ENCODE measurements around the gene DRD2. TPM values are rescaled to one million over a fixed set of nuclear protein-coding genes. Genes with fewer than 3 reads are reported as not detected.

The DRD2 gene
- total RNA-seq, 3 donors from 2014 or later, result not detected

- ATAC-seq, result no peak
- Mint-ChIP-seq H3K36me3 (ENCODE audit: insufficient read depth) (no peaks in the 10 kb centered on the region), H3K4me3 (no peak overlapping the region)
Observed at GRCh38 chr11:113409526-113409925, 65.7 kb downstream of the DRD2 start.

GRCh38 chr11:113408887-113409286, 66.3 kb downstream of the DRD2 start:
- DNase-seq (no peak), ATAC-seq (no peak)
- H3K36me3 Mint-ChIP-seq (ENCODE audit: insufficient read depth), result no peaks in the 10 kb centered on the region
- H3K4me3 Mint-ChIP-seq, result no peak overlapping the region
- H3K4me1 Mint-ChIP-seq (ENCODE audit: low read depth), result no peaks in the 10 kb centered on the region
- H3K9me3 Mint-ChIP-seq, result no peaks in the 10 kb centered on the region
- no peaks in the 10 kb centered on the region for H3K27me3 Mint-ChIP-seq (ENCODE audit: low read depth)

More at GRCh38 chr11:113409526-113409925, 65.7 kb downstream of the DRD2 start:
- Mint-ChIP-seq H3K9me3 (no peaks in the 10 kb centered on the region), H3K27me3 (ENCODE audit: low read depth) (no peaks in the 10 kb centered on the region), H3K4me1 (ENCODE audit: low read depth) (no peaks in the 10 kb centered on the region)
- DNase-seq, result no peak

GRCh38 chr11:113408206-113408605, 67.0 kb downstream of the DRD2 start:
- no peak overlapping the region for H3K4me3 Mint-ChIP-seq
- H3K4me1 Mint-ChIP-seq (ENCODE audit: low read depth), result no peaks in the 10 kb centered on the region
- ATAC-seq (no peak), DNase-seq (no peak)
- H3K9me3 Mint-ChIP-seq, result no peaks in the 10 kb centered on the region
- H3K27me3 Mint-ChIP-seq (ENCODE audit: low read depth), result no peaks in the 10 kb centered on the region
- no peaks in the 10 kb centered on the region for H3K36me3 Mint-ChIP-seq (ENCODE audit: insufficient read depth)

GRCh38 chr11:113407163-113407562, 68.0 kb downstream of the DRD2 start:
- Mint-ChIP-seq H3K9me3 (no peaks in the 10 kb centered on the region), H3K27me3 (ENCODE audit: low read depth) (no peaks in the 10 kb centered on the region), H3K36me3 (ENCODE audit: insufficient read depth) (no peaks in the 10 kb centered on the region), H3K4me1 (ENCODE audit: low read depth) (no peaks in the 10 kb centered on the region), H3K4me3 (no peak overlapping the region)
- ATAC-seq (no peak), DNase-seq (no peak)

GRCh38 chr11:113405724-113406478, 69.3 kb downstream of the DRD2 start:
- Mint-ChIP-seq H3K4me1 (ENCODE audit: low read depth) (no peaks in the 10 kb centered on the region), H3K9me3 (no peaks in the 10 kb centered on the region), H3K27me3 (ENCODE audit: low read depth) (no peaks in the 10 kb centered on the region), H3K4me3 (no peak overlapping the region), H3K36me3 (ENCODE audit: insufficient read depth) (no peaks in the 10 kb centered on the region)
- DNase-seq (no peak), ATAC-seq (no peak)

- DNase-seq (no peak), ATAC-seq (no peak)
- H3K9me3 Mint-ChIP-seq, result no peaks in the 10 kb centered on the region
- H3K36me3 Mint-ChIP-seq (ENCODE audit: insufficient read depth), result no peaks in the 10 kb centered on the region
- no peak overlapping the region for H3K4me3 Mint-ChIP-seq
- H3K4me1 Mint-ChIP-seq (ENCODE audit: low read depth), result no peaks in the 10 kb centered on the region
- no peaks in the 10 kb centered on the region for H3K27me3 Mint-ChIP-seq (ENCODE audit: low read depth)
Observed at GRCh38 chr11:113404859-113405430, 70.3 kb downstream of the DRD2 start.

- no peaks in the 10 kb centered on the region for H3K27me3 Mint-ChIP-seq (ENCODE audit: low read depth)
- no peaks in the 10 kb centered on the region for H3K4me1 Mint-ChIP-seq (ENCODE audit: low read depth)
- ATAC-seq (no peak), DNase-seq (no peak)
- no peaks in the 10 kb centered on the region for H3K36me3 Mint-ChIP-seq (ENCODE audit: insufficient read depth)
- H3K9me3 Mint-ChIP-seq, result no peaks in the 10 kb centered on the region
- no peak overlapping the region for H3K4me3 Mint-ChIP-seq
Observed at GRCh38 chr11:113401718-113402117, 73.5 kb downstream of the DRD2 start.

GRCh38 chr11:113400631-113401230, 74.5 kb downstream of the DRD2 start:
- Mint-ChIP-seq H3K9me3 (no peaks in the 10 kb centered on the region), H3K36me3 (ENCODE audit: insufficient read depth) (no peaks in the 10 kb centered on the region), H3K4me3 (no peak overlapping the region), H3K4me1 (ENCODE audit: low read depth) (no peaks in the 10 kb centered on the region), H3K27me3 (ENCODE audit: low read depth) (no peaks in the 10 kb centered on the region)
- no peak for ATAC-seq
- no peak for DNase-seq

GRCh38 chr11:113398669-113399430, 76.3 kb downstream of the DRD2 start:
- Mint-ChIP-seq H3K36me3 (ENCODE audit: insufficient read depth) (no peaks in the 10 kb centered on the region), H3K9me3 (no peaks in the 10 kb centered on the region), H3K4me3 (no peak overlapping the region), H3K4me1 (ENCODE audit: low read depth) (no peaks in the 10 kb centered on the region), H3K27me3 (ENCODE audit: low read depth) (no peaks in the 10 kb centered on the region)
- DNase-seq, result no peak
- no peak for ATAC-seq

GRCh38 chr11:113397821-113398220, 77.4 kb downstream of the DRD2 start:
- DNase-seq (no peak), ATAC-seq (no peak)
- Mint-ChIP-seq H3K4me3 (no peak overlapping the region), H3K27me3 (ENCODE audit: low read depth) (no peaks in the 10 kb centered on the region), H3K36me3 (ENCODE audit: insufficient read depth) (no peaks in the 10 kb centered on the region), H3K4me1 (ENCODE audit: low read depth) (no peaks in the 10 kb centered on the region), H3K9me3 (no peaks in the 10 kb centered on the region)

GRCh38 chr11:113397212-113397611, 78.0 kb downstream of the DRD2 start:
- no peak for ATAC-seq
- no peaks in the 10 kb centered on the region for H3K9me3 Mint-ChIP-seq
- no peaks in the 10 kb centered on the region for H3K4me1 Mint-ChIP-seq (ENCODE audit: low read depth)
- H3K27me3 Mint-ChIP-seq (ENCODE audit: low read depth), result no peaks in the 10 kb centered on the region
- no peak for DNase-seq
- H3K36me3 Mint-ChIP-seq (ENCODE audit: insufficient read depth), result no peaks in the 10 kb centered on the region
- no peak overlapping the region for H3K4me3 Mint-ChIP-seq

- H3K4me3 Mint-ChIP-seq, result no peak overlapping the region
- no peaks in the 10 kb centered on the region for H3K36me3 Mint-ChIP-seq (ENCODE audit: insufficient read depth)
- H3K27me3 Mint-ChIP-seq (ENCODE audit: low read depth), result no peaks in the 10 kb centered on the region
- ATAC-seq, result no peak
- DNase-seq, result no peak
- no peaks in the 10 kb centered on the region for H3K9me3 Mint-ChIP-seq
- H3K4me1 Mint-ChIP-seq (ENCODE audit: low read depth), result no peaks in the 10 kb centered on the region
Observed at GRCh38 chr11:113396690-113397089, 78.5 kb downstream of the DRD2 start.

GRCh38 chr11:113395782-113396336, 79.3 kb downstream of the DRD2 start:
- DNase-seq, result no peak
- ATAC-seq, result no peak
- no peaks in the 10 kb centered on the region for H3K27me3 Mint-ChIP-seq (ENCODE audit: low read depth)
- no peaks in the 10 kb centered on the region for H3K4me1 Mint-ChIP-seq (ENCODE audit: low read depth)
- no peaks in the 10 kb centered on the region for H3K36me3 Mint-ChIP-seq (ENCODE audit: insufficient read depth)
- H3K4me3 Mint-ChIP-seq, result no peak overlapping the region
- H3K9me3 Mint-ChIP-seq, result no peaks in the 10 kb centered on the region

- no peaks in the 10 kb centered on the region for H3K36me3 Mint-ChIP-seq (ENCODE audit: insufficient read depth)
- no peaks in the 10 kb centered on the region for H3K27me3 Mint-ChIP-seq (ENCODE audit: low read depth)
- ATAC-seq (no peak), DNase-seq (no peak)
- H3K4me3 Mint-ChIP-seq, result no peak overlapping the region
- no peaks in the 10 kb centered on the region for H3K9me3 Mint-ChIP-seq
- no peaks in the 10 kb centered on the region for H3K4me1 Mint-ChIP-seq (ENCODE audit: low read depth)
Observed at GRCh38 chr11:113394919-113395318, 80.3 kb downstream of the DRD2 start.
